IPS DF 19.7 (cell line): ENCODE data around the gene SNED1.

Source experiments
- DNase-seq: peaks from one replicate; pipeline ENCODE4 v3.0.0-alpha.2; 2013; ENCODE audit warnings: low read depth, low spot score

The SNED1 gene

GRCh38 chr2:241048149-241048948, 49.9 kb downstream of the SNED1 start:
- no peak for DNase-seq

GRCh38 chr2:241048949-241049343, 50.5 kb downstream of the SNED1 start:
- DNase-seq = no peak

GRCh38 chr2:241049739-241050623, 51.6 kb downstream of the SNED1 start:
- DNase-seq = no peak

- no peak for DNase-seq
Measured at GRCh38 chr2:241050624-241051577, 52.5 kb downstream of the SNED1 start.

GRCh38 chr2:241051578-241052487, 53.4 kb downstream of the SNED1 start:
- no peak for DNase-seq

- DNase-seq = no peak
Measured at GRCh38 chr2:241052677-241053360, 54.4 kb downstream of the SNED1 start.

GRCh38 chr2:241053576-241054251, 55.3 kb downstream of the SNED1 start:
- DNase-seq = no peak

- no peak for DNase-seq
Measured at GRCh38 chr2:241061275-241061674, 62.9 kb downstream of the SNED1 start.

- no peak for DNase-seq
Measured at GRCh38 chr2:241062389-241063092, 64.1 kb downstream of the SNED1 start.

- no peak for DNase-seq
Measured at GRCh38 chr2:241063093-241063551, 64.7 kb downstream of the SNED1 start.

GRCh38 chr2:241063587-241063986, 65.2 kb downstream of the SNED1 start:
- no peak for DNase-seq

- DNase-seq = no peak
Measured at GRCh38 chr2:241064008-241064801, 65.8 kb downstream of the SNED1 start.

- no peak for DNase-seq
Measured at GRCh38 chr2:241064802-241065354, 66.5 kb downstream of the SNED1 start.

GRCh38 chr2:241065355-241065803, 67.0 kb downstream of the SNED1 start:
- no peak for DNase-seq

GRCh38 chr2:241066171-241066892, 67.9 kb downstream of the SNED1 start:
- no peak for DNase-seq

GRCh38 chr2:241066893-241067341, 68.5 kb downstream of the SNED1 start:
- DNase-seq = no peak
